Activated CD4-positive, alpha-beta T cell treated with anti-CD3 and anti-CD28 coated beads, Interleukin-2, amount 10 ng/mL, durations not matched to agents 24 days and 14 days (primary cell): ENCODE results near the gene COX5B. TPM values are rescaled to one million over a fixed set of nuclear protein-coding genes. Genes with fewer than 3 reads are reported as not detected.
"Not testable (repeated sequence)": the region's sequence is repeated elsewhere in the genome, so short reads cannot be mapped to it uniquely, and the experiment has no call there.

Experiments
- DNase-seq: peaks from one replicate; pipeline ENCODE4 v3.0.0; 2022
- H3K27ac Mint-ChIP-seq: one replicate; pipeline ENCODE4 v1.8.0; 2022; ENCODE audit warnings: mild to moderate bottlenecking, mixed read lengths
- H3K27me3 Mint-ChIP-seq: one replicate; pipeline ENCODE4 v1.8.0; 2022; ENCODE audit warnings: mixed read lengths
- H3K36me3 Mint-ChIP-seq: one replicate; pipeline ENCODE4 v1.8.0; 2022; ENCODE audit warnings: low read depth, mild to moderate bottlenecking, mixed read lengths
- H3K4me1 Mint-ChIP-seq: one replicate; pipeline ENCODE4 v1.8.0; 2021; ENCODE audit warnings: mixed read lengths
- H3K4me3 Mint-ChIP-seq: one replicate; pipeline ENCODE4 v1.8.0; 2022; ENCODE audit warnings: mild to moderate bottlenecking, moderate library complexity, mixed read lengths
- H3K9me3 Mint-ChIP-seq: one replicate; pipeline ENCODE4 v1.8.0; 2021; ENCODE audit warnings: mixed read lengths
- intact Hi-C: fragments of 100-400 bp; cut with micrococcal nuclease; formaldehyde crosslinking; loops from one replicate; pipeline ENCODE4 v1.15.1; 2023
- total RNA-seq: library from RNA; stranded (reverse); gene quantifications from 2 replicates; pipeline ENCODE4 v1.2.3, GENCODE V29; 2022

COX5B gene, protein sequence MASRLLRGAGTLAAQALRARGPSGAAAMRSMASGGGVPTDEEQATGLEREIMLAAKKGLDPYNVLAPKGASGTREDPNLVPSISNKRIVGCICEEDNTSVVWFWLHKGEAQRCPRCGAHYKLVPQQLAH
- 227 and 233 TPM in 2 replicates for total RNA-seq

DNA sequence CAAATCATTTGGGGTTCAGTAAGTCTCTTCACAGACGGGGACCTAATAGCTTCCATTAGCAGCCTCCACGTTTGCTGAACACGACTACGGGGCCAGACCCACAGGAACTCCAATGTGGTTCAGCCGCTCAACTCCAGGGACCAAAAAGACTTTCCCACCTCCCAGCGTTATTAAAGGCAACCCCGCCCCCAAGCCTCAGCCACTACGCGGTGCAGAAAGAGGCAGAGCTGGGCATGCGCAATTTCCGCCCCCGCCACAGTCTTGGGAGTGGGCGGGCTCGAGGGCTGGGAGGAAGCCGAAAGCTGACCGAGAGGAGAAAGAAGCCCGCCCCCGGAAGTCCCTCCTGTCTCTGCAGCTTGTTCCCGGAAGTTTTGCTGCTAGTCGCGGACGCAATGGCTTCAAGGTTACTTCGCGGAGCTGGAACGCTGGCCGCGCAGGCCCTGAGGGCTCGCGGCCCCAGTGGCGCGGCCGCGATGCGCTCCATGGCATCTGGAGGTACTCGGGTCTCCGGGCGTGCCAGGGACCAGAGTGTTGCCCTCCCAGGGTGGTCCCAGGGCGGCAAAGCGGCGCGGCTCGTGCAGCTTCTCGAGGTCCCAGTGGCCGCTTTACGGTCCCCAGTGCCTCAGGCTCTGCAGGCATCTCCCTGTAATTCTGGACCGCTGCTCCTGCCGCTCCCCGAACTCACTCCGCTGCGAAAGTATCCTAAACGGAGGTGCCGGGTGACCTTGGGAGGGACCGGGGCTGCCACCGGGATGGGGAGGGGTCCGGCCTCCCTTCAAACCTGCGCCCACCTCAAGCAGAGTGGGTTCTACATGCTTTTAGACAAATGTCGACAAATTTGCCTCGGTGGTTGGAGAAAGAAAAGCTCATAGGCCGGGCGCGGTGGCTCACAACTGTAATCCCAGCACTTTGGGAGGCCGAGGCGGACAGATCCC, at the start of gene COX5B:
TSS of gene COX5B (plus strand) at position 368 of the 935 bp plus-strand sequence. CDS start at position 393, 25 bp downstream.
- Mint-ChIP-seq H3K36me3 (peaks cover 31% of the 10 kb centered on the region), H3K9me3 (no peaks in the 10 kb centered on the region), H3K4me1 (peaks cover 26% of the 10 kb centered on the region), H3K4me3 (peak within 1 kb of the TSS; percentile 94), H3K27ac (peak within 1 kb of the TSS; percentile 96), H3K27me3 (peaks cover 4% of the 10 kb centered on the region)
- DNase-seq: peak; percentile 100
- intact Hi-C loops: loop anchor here (1.0 to 5.0 kb wide), 4 partner anchors 18 to 1536 kb away; partner anchors contain the start of genes ACTR1B, MITD1 and MRPL30

DNA sequence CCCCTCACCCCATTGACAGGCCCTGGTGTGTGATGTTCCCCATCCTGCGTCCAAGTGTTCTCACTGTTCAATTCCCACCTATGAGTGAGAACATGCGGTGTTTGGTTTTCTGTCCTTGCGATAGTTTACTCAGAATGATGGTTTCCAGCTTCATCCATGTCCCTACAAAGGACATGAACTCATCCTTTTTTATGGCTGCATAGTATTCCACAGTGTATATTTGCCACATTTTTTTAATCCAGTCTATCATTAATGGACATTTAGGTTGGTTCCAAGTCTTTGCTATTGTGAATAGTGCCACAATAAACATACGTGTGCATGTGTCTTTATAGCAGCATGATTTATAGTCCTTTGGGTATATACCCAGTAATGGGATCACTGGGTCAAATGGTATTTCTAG, 49.7 kb upstream of the COX5B start:
- H3K4me3 Mint-ChIP-seq, intact Hi-C loops, DNase-seq, H3K9me3 Mint-ChIP-seq, H3K4me1 Mint-ChIP-seq, H3K36me3 Mint-ChIP-seq, H3K27ac Mint-ChIP-seq: not testable (repeated sequence)
- peaks cover 46% of the 10 kb centered on the region for H3K27me3 Mint-ChIP-seq

DNA sequence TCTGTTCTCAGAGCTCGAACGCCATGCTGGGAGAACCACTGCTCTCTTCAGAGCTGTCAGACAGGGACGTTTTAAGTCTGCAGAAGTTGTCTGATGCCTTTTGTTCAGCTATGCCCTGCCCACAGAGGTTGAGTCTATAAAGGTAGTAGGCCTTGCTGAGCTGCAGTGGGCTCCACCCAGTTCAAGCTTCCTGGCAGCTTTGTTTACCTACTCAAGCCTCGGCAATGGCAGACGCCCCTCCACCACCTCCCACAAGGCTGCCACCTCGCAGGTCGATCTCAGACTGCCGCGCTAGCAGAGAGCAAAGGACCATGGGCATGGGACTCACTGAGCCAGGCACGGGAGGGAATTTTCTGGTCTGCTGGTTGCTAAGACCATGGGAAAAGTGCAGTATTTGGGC, 44.3 kb upstream of the COX5B start:
- DNase-seq, H3K4me3 Mint-ChIP-seq, intact Hi-C loops, H3K36me3 Mint-ChIP-seq, H3K4me1 Mint-ChIP-seq, H3K9me3 Mint-ChIP-seq, H3K27ac Mint-ChIP-seq: not testable (repeated sequence)
- peaks cover 31% of the 10 kb centered on the region for H3K27me3 Mint-ChIP-seq

DNA sequence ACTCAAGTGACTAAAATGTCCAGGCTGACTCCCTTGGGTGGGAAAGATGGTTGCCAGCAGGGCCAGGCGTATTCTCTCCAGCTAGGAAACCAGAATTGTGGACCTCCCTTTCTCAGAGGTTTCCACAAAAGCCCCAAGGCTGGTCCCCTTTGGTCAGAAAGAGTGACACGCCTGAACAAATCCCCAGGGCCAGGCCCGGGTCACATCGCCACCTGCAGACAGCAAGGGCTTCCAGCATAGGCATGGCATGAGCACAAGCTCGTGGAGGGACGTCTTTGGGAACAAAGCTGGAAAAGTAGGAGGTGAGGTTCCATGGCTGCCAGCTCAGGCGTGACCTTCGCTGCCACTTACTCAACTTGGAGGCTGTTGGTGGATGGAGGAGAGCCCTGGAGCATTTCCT, 40.8 kb upstream of the COX5B start:
- H3K9me3 Mint-ChIP-seq, H3K36me3 Mint-ChIP-seq, DNase-seq, H3K4me3 Mint-ChIP-seq, H3K27ac Mint-ChIP-seq, H3K27me3 Mint-ChIP-seq, H3K4me1 Mint-ChIP-seq, intact Hi-C loops: not testable (repeated sequence)

DNA sequence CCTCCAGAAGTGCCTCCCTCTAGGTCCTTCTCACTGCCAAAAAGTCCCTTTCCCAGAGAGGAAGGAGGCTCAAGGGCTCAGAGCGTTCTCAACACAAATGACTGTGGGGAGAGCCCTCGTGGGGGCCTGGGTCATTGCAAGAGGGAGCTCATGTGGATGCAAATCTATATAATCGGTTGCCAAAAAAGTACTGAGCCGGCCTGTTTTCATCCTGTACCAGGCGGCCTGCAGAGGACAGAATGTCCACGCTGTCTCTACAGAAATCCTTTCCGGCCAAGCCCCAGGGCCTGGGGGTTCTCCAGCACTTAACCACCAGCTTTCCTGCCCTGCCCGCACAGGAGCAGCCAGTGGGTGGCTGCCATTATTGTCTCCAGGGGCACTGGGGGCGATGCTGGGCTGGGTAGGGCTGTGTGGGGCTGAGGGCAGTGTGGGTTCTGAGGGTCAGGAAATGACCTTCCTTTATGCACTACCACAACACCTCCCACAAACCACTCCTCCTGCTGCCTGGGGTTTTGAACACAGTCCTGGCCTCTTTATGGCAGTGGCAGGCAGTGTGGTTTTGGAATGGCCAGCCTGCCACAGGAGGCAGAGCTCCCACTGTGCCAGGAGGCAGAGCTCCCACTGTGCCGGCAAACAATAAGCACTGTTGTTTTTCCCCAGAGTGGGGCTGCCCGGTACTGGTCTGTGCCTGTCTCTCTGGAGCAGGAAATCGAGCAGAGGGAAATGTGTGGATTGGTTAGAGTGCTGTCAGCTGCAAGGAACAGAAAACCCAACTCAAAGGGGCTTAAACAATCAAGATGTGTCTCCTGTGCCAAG, 40.1 kb upstream of the COX5B start:
- not testable (repeated sequence) for H3K27ac Mint-ChIP-seq

DNA sequence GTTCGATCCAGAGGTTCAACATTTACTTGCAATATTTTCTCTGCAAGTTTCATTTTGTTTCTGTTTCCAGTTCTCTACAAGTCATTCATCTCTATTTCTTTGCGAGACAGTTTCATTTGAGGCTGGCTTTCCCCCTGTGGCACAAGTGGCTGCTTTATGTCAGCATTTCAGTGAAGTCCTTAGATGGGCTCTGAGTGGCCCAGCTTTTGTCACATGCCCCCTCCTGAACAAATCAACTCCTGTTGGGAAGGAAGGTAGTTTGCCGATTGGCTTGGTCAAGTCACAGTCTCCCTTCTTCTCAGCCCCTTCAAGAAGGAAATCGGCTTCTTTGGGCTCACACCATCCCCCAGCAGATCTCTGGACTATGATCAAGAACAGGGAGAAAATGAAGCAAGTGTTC, 37.1 kb upstream of the COX5B start:
- H3K27me3 Mint-ChIP-seq, DNase-seq, intact Hi-C loops, H3K9me3 Mint-ChIP-seq, H3K27ac Mint-ChIP-seq, H3K4me1 Mint-ChIP-seq, H3K4me3 Mint-ChIP-seq, H3K36me3 Mint-ChIP-seq: not testable (repeated sequence)

More for the DNA sequence above, 40.1 kb upstream of the COX5B start:
- H3K36me3 Mint-ChIP-seq, H3K27me3 Mint-ChIP-seq, H3K4me1 Mint-ChIP-seq, DNase-seq, intact Hi-C loops, H3K4me3 Mint-ChIP-seq, H3K9me3 Mint-ChIP-seq: not testable (repeated sequence)

DNA sequence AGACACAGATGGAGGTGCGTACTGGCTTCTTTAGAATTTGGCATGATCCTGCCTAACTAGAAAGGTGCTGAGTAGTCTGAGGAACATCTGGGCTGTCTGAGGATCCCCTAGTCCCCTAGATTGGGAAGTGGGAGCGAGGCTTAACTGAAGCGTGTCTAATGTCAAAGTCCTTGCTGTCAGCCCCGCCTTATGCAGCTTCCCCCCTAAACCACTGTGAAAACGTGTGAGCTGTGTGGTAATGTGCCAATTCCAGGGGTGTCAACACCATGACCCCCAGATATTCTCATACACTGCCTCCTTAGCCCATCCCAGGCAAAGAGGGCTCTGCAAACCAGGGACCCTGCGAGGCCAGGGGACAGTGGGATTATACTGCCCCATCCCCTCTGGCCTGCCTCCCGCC, 34.0 kb upstream of the COX5B start:
- H3K27me3 Mint-ChIP-seq, intact Hi-C loops, H3K27ac Mint-ChIP-seq, H3K4me3 Mint-ChIP-seq, H3K36me3 Mint-ChIP-seq, DNase-seq, H3K9me3 Mint-ChIP-seq, H3K4me1 Mint-ChIP-seq: not testable (repeated sequence)

DNA sequence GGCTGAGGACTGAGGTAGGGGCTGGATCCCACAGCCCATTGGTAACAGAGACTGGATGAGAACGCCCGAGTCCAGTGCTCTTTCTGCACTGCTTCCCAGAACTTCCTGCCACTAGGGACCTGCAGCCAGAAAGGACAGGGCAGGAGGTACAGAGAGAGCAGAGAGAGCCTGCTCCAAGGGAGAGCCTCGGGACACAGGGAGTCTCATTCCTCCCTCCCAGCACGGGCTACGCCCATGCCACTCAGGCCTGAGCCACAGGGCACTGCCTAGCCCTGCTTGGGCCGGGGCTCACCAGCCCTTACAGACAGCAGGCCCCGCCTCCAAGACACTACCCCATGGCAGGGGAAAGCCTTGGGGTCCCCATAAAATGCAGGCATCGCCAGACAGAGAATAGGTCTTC, 30.1 kb upstream of the COX5B start:
- H3K27ac Mint-ChIP-seq, intact Hi-C loops, H3K4me3 Mint-ChIP-seq, H3K9me3 Mint-ChIP-seq, H3K36me3 Mint-ChIP-seq, DNase-seq, H3K27me3 Mint-ChIP-seq, H3K4me1 Mint-ChIP-seq: not testable (repeated sequence)

DNA sequence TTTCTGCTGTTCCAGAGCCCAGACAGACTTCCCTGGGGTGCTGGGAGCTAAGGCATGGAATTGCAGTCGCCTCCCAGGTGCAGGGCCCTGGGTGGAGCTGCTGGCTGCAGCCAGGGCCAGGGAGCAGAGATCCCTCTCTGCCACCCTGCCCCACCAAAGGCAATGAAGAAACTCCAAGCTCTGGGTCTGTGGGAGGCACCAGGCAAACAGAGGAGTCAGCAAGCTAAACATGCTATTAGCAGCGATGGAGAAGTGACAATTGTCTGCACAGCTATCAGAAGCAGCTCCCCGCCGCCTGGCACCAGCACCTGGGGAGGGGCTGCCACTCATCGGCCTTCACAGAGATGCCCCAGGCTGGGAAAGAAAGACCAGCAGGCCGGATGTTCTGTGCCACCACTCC, 28.0 kb upstream of the COX5B start:
- no peaks in the 10 kb centered on the region for H3K36me3 Mint-ChIP-seq
- no peak overlapping the region for H3K4me3 Mint-ChIP-seq
- no peaks in the 10 kb centered on the region for H3K27me3 Mint-ChIP-seq
- no peak for DNase-seq
- H3K9me3 Mint-ChIP-seq: peaks cover 3% of the 10 kb centered on the region
- H3K4me1 Mint-ChIP-seq: peaks cover 3% of the 10 kb centered on the region
- intact Hi-C loops: no loop called here
- H3K27ac Mint-ChIP-seq: no peak overlapping the region

DNA sequence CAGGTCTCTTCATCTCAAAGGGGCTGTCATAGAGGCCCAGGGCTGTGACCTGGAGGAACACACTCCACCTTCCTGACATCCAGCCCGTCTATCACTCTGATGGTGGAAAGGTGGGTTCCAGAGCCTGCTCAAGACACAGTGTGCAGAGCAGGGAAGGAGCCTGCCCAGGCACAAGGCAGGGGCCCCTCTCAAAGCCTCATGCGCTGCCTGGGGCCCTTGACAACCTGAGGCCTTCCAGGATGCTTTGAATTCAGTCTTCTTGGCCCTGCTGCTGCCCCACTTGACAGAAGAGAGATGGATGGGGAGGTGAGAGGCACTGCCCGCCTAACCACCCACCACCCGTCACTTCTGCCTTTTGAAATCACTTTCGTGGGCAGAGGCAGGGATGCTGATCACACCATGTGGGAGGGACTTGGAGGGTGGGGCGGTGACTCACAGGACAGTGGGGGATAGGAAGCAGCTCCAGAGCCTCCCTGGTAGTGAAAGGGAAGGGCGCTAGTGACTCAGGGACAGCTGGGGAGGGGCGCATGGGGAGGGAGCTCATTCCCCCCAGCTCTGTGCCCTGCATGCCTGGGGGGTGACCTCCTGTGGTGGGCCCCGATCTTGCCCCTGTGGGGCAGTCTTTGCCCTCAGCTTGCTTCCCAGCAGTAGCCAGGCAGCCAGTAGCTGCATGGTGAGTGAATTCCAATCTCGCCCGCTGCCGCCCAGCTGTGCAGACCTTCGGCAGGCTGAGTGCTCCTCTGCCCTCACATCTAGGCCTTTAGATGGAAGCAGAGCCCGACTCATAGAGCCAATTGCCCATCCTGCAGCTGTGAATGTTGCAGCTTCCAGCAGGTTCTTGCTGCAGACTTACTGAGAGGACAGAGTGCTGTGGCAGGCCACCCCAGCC, 26.7 kb upstream of the COX5B start:
- H3K27me3 Mint-ChIP-seq, H3K4me1 Mint-ChIP-seq, H3K9me3 Mint-ChIP-seq, H3K4me3 Mint-ChIP-seq, H3K27ac Mint-ChIP-seq, intact Hi-C loops, H3K36me3 Mint-ChIP-seq, DNase-seq: not testable (repeated sequence)

DNA sequence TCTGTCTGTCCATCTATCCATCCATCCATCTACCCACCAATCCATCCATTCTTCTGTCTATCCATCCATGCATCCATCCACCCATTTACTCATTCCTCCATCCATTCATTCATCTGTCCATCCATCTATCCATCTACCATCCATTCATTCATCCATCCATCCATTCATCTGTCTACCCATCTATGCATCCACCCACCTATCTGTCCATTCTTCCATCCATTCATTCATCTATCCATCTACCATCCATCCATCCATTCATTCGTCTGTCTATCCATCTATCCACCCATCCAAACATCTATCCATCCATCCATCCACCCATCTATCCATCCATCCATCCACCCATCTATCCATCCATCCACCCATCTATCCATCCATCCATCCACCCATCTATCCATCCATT, 25.4 kb upstream of the COX5B start:
- H3K9me3 Mint-ChIP-seq, H3K27ac Mint-ChIP-seq, H3K36me3 Mint-ChIP-seq, H3K4me3 Mint-ChIP-seq, DNase-seq, H3K27me3 Mint-ChIP-seq, H3K4me1 Mint-ChIP-seq, intact Hi-C loops: not testable (repeated sequence)

DNA sequence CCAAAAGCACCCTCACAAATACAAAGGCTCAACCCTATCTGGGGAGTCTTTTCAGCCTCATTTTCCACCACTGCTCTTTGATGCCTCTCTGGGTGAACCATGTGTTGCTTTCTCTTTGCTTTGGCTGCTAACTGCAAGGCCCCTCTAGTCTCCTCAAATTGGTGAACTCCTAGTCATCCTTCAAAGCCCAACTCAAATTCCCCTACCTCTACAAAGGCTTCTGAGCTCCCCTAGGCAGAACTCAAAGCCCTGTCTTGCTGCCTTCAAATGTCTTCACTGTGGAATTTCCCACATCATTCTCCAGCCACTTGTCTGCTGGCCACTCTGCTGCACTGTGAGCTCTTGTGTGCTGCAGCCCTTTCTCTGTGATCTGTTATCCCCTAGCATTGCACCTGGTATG, 22.9 kb upstream of the COX5B start:
- H3K4me3 Mint-ChIP-seq: not testable (repeated sequence)

DNA sequence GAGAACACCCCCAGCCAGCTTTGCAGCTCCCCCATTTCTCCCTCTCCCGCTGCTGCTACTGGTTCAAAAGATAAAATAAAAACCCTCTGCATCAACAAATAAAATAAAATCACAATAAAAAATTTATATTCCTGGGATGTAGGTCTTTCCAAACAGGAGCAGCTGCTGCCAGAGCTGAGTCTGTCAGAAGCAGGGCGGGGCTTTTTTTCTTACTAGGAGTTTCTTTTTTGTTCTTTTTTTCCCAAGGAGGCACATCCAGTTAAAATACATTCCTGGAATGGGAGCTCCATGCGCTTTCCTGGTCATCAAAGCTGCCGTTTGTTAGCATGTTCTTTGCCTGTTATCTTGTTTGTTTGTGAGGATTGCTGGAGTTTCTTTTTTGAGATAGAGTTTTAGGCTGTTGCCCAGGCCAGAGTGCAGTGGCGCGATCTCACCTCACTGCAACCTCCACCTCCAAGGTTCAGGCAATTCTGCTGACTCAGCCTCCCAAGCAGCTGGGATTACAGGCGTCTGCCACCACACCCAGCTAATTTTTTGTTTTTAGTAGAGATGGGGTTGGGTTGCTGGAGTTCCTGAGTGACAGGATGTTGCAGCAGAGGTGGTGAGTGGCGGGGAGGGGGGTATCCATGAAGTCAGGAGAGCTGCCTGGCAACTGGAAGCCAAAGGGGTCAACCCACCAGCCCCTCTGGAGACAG, 20.4 kb upstream of the COX5B start:
- H3K9me3 Mint-ChIP-seq, H3K4me3 Mint-ChIP-seq, H3K27ac Mint-ChIP-seq, H3K36me3 Mint-ChIP-seq, H3K4me1 Mint-ChIP-seq, intact Hi-C loops: not testable (repeated sequence)
- peaks cover 12% of the 10 kb centered on the region for H3K27me3 Mint-ChIP-seq
- DNase-seq: peak; percentile 25

More for the DNA sequence above, 22.9 kb upstream of the COX5B start:
- H3K27ac Mint-ChIP-seq, H3K9me3 Mint-ChIP-seq, H3K36me3 Mint-ChIP-seq, intact Hi-C loops, H3K27me3 Mint-ChIP-seq, H3K4me1 Mint-ChIP-seq: not testable (repeated sequence)
- peak; percentile 40 for DNase-seq
